Small intestine (tissue), 7 donors: ENCODE results near the gene GRID2. TPM values are rescaled to one million over a fixed set of nuclear protein-coding genes. Genes with fewer than 3 reads are reported as not detected.
"Not testable (repeated sequence)": the region's sequence is repeated elsewhere in the genome, so short reads cannot be mapped to it uniquely, and the experiment has no call there.

Source experiments
- DNase-seq, 2 donors: peaks; one replicate each; pipeline versions ENCODE4 v3.0.0 to v3.0.0-alpha.2; 2013
- FAIRE-seq: peaks from 2 replicates; lab custom pipeline; 2012; peaks lifted over from hg19 to GRCh38; lab: Jason Lieb, UNC
- H3K27ac ChIP-seq, 3 donors: one replicate each; pipeline ENCODE4 v1.5.1; 2013; ENCODE audit warnings: low read length in 2 of 3, mild to moderate bottlenecking in 2 of 3, control low read depth in 1 of 3, inconsistent platforms in 1 of 3, low read depth in 1 of 3, moderate library complexity in 1 of 3
- H3K27me3 ChIP-seq, 3 donors: one replicate each; pipeline ENCODE4 v1.6.1; 2013; ENCODE audit warnings: low read length in 3 of 3, inconsistent platforms in 1 of 3; ENCODE audit not compliant: control insufficient read depth in 3 of 3, insufficient read depth in 3 of 3
- H3K36me3 ChIP-seq, 3 donors: one replicate each; pipeline ENCODE4 v1.6.1; 2013; ENCODE audit warnings: low read length in 3 of 3, inconsistent platforms in 1 of 3, low read depth in 1 of 3, mild to moderate bottlenecking in 1 of 3, moderate library complexity in 1 of 3; ENCODE audit not compliant: control insufficient read depth in 3 of 3, insufficient read depth in 2 of 3
- H3K4me1 ChIP-seq, 3 donors: one replicate each; pipeline ENCODE4 v1.6.1; 2013; ENCODE audit warnings: low read length in 2 of 3, inconsistent platforms in 1 of 3, low read depth in 1 of 3, mild to moderate bottlenecking in 1 of 3, moderate library complexity in 1 of 3; ENCODE audit not compliant: control insufficient read depth in 3 of 3, insufficient read depth in 2 of 3
- H3K4me3 ChIP-seq, 3 donors: one replicate each; pipeline ENCODE4 v1.5.1; 2013; ENCODE audit warnings: low read length in 3 of 3, control low read depth in 1 of 3, inconsistent platforms in 1 of 3, low read depth in 1 of 3, mild to moderate bottlenecking in 1 of 3, moderate library complexity in 1 of 3
- H3K9me3 ChIP-seq, 2 donors: one replicate each; pipeline ENCODE4 v1.6.1; 2013; ENCODE audit warnings: low read depth in 1 of 2, low read length in 1 of 2; ENCODE audit not compliant: control insufficient read depth in 2 of 2, insufficient read depth in 1 of 2
- WGBS, 3 donors: extraction: QIAGEN DNeasy Blood & Tissue Kit; methylation state at CpG; one replicate each; pipeline ENCODE4 v1.1.7; 2013; 5-methylcytosine and 5-hydroxymethylcytosine counted together
- polyA plus RNA-seq, 4 donors: library from polyadenylated mRNA; stranded (reverse) in 3 of 4; unstranded in 1 of 4; fragments of 200-250 nt in 3 of 4; fragments of 120-200 nt in 1 of 4; gene quantifications; one replicate each; pipeline versions ENCODE4 v1.2.1 to v1.2.3, GENCODE V29; 2013
- donor health status: healthy with polysubstance abuse.
- donor health status: control.
- donor health status: control.
- donor health status: Bipolar disorder and iron deficiency.
- donor health status: healthy.

GRID2 gene
- polyA plus RNA-seq, 4 donors, result 0.06 to 0.27 (median 0.21) TPM; not detected in 1

- H3K4me1 ChIP-seq, result no peaks in the 10 kb centered on the region
- no peak for FAIRE-seq
- no peaks in the 10 kb centered on the region for H3K27me3 ChIP-seq
- DNase-seq, result no peak
- H3K4me3 ChIP-seq, result no peak overlapping the region
- H3K27ac ChIP-seq, result no peak overlapping the region
- no peaks in the 10 kb centered on the region for H3K9me3 ChIP-seq
- WGBS, 3 donors, result 93 to 95% (median 93%) methylated on average over 4 of the region's 4 CpGs
- H3K36me3 ChIP-seq, result no peaks in the 10 kb centered on the region
These were observed 129.5 kb downstream of the GRID2 start for GRCh38 chr4:92433272-92433758.

GRCh38 chr4:92438722-92439121, 135.0 kb downstream of the GRID2 start:
- DNase-seq, H3K27ac ChIP-seq, H3K4me3 ChIP-seq, H3K4me1 ChIP-seq, FAIRE-seq, H3K27me3 ChIP-seq, H3K9me3 ChIP-seq, H3K36me3 ChIP-seq: not testable (repeated sequence)
- 78 to 83% (median 82%) methylated on average over 6 of the region's 6 CpGs for WGBS, 3 donors

- H3K9me3 ChIP-seq, H3K4me3 ChIP-seq, H3K4me1 ChIP-seq, H3K27ac ChIP-seq, H3K27me3 ChIP-seq, DNase-seq, H3K36me3 ChIP-seq, FAIRE-seq: not testable (repeated sequence)
- WGBS, 3 donors, result 87 to 96% (median 95%) methylated on average over 16 to 20 of the region's 20 CpGs
These were observed 138.4 kb downstream of the GRID2 start for GRCh38 chr4:92442131-92442530.

- FAIRE-seq, H3K27me3 ChIP-seq, H3K9me3 ChIP-seq, DNase-seq, H3K36me3 ChIP-seq, H3K4me3 ChIP-seq, H3K27ac ChIP-seq, H3K4me1 ChIP-seq: not testable (repeated sequence)
- 80 to 89% (median 87%) methylated on average over 13 of the region's 13 CpGs for WGBS, 3 donors
These were observed 140.5 kb downstream of the GRID2 start for GRCh38 chr4:92444143-92444843.

GRCh38 chr4:92445127-92445526, 141.4 kb downstream of the GRID2 start:
- H3K4me1 ChIP-seq, result no peaks in the 10 kb centered on the region
- H3K27ac ChIP-seq, result no peak overlapping the region
- H3K36me3 ChIP-seq, result no peaks in the 10 kb centered on the region
- 48 to 64% (median 50%) methylated on average over 1 of the region's 1 CpG for WGBS, 3 donors
- no peaks in the 10 kb centered on the region for H3K27me3 ChIP-seq
- no peak overlapping the region for H3K4me3 ChIP-seq
- H3K9me3 ChIP-seq, result no peaks in the 10 kb centered on the region
- DNase-seq (no peak), FAIRE-seq (no peak)

GRCh38 chr4:92447255-92447905, 143.6 kb downstream of the GRID2 start:
- DNase-seq, result no peak

GRCh38 chr4:92448176-92448575, 144.4 kb downstream of the GRID2 start:
- not testable (repeated sequence) for DNase-seq, H3K4me1 ChIP-seq, H3K9me3 ChIP-seq, H3K4me3 ChIP-seq, FAIRE-seq, H3K36me3 ChIP-seq, H3K27ac ChIP-seq, H3K27me3 ChIP-seq
- 90 to 92% (median 91%) methylated on average over 5 of the region's 5 CpGs for WGBS, 3 donors

More at GRCh38 chr4:92447255-92447905, 143.6 kb downstream of the GRID2 start:
- Histone ChIP-seq H3K4me3 (no peak overlapping the region), H3K4me1 (no peaks in the 10 kb centered on the region), H3K36me3 (no peaks in the 10 kb centered on the region), H3K27me3 (no peaks in the 10 kb centered on the region), H3K9me3 (no peaks in the 10 kb centered on the region), H3K27ac (no peak overlapping the region)
- no peak for FAIRE-seq
- WGBS, 3 donors, result 15 to 33% (median 16%) methylated on average over 1 of the region's 1 CpG

- FAIRE-seq (peak; percentile 96), DNase-seq (no peak)
- H3K27ac ChIP-seq, result no peak overlapping the region
These were observed 146.9 kb downstream of the GRID2 start for GRCh38 chr4:92450694-92451093.

More at GRCh38 chr4:92450694-92451093, 146.9 kb downstream of the GRID2 start:
- Histone ChIP-seq H3K9me3 (no peaks in the 10 kb centered on the region), H3K27me3 (no peaks in the 10 kb centered on the region), H3K36me3 (no peaks in the 10 kb centered on the region), H3K4me3 (no peak overlapping the region), H3K4me1 (no peaks in the 10 kb centered on the region)
